Left ventricle myocardium inferior (tissue), 1 donor: ENCODE data around the gene TMA7. TPM values are rescaled to one million over a fixed set of nuclear protein-coding genes. Genes with fewer than 3 reads are reported as not detected.

Experiments
- DNase-seq: peaks from one replicate; pipeline ENCODE4 v3.0.0-alpha.2; 2020
- H3K27ac ChIP-seq: fragments of 200-600 bp; replicated peaks from 2 replicates; pipeline ENCODE4 v1.8.0; 2021
- H3K27me3 ChIP-seq: fragments of 200-600 bp; 2 replicates; pipeline ENCODE4 v1.8.0; 2021; ENCODE audit warnings: low read depth
- H3K36me3 ChIP-seq: fragments of 200-600 bp; 2 replicates; pipeline ENCODE4 v1.8.0; 2021
- H3K4me1 ChIP-seq: fragments of 200-600 bp; 2 replicates; pipeline ENCODE4 v1.8.0; 2021
- H3K4me3 ChIP-seq: fragments of 200-600 bp; 2 replicates; pipeline ENCODE4 v1.8.0; 2021; ENCODE audit warnings: mild to moderate bottlenecking, moderate library complexity
- H3K9me3 ChIP-seq: fragments of 200-600 bp; replicated peaks from 2 replicates; pipeline ENCODE4 v1.8.0; 2021
- intact Hi-C: fragments of 100-400 bp; cut with micrococcal nuclease; formaldehyde crosslinking; loops from one replicate; pipeline ENCODE4 v1.11.0; 2022
- total RNA-seq: library from RNA; stranded (reverse); fragmentation: NEBNext Ultra II Directional; extraction: Animal tissue kit (Norgen Biotek cat#: 25700); gene quantifications from one replicate; pipeline ENCODE4 v1.2.1, GENCODE V29; 2021
- TF ChIP-seq, protein P1 (sequence below): fragments of 200-600 bp; IDR thresholded peaks from 2 replicates; pipeline ENCODE4 v1.8.0; 2021; ENCODE audit warnings: antibody characterized with exemption, mild to moderate bottlenecking, borderline replicate concordance
- donor health status: DM: no; HTN: yes; CAD: no; lungs with severe emphysema.

Gene TMA7
- total RNA-seq, 1 donor from 2014 or later = 258 TPM

- TF ChIP-seq, protein P1, sequence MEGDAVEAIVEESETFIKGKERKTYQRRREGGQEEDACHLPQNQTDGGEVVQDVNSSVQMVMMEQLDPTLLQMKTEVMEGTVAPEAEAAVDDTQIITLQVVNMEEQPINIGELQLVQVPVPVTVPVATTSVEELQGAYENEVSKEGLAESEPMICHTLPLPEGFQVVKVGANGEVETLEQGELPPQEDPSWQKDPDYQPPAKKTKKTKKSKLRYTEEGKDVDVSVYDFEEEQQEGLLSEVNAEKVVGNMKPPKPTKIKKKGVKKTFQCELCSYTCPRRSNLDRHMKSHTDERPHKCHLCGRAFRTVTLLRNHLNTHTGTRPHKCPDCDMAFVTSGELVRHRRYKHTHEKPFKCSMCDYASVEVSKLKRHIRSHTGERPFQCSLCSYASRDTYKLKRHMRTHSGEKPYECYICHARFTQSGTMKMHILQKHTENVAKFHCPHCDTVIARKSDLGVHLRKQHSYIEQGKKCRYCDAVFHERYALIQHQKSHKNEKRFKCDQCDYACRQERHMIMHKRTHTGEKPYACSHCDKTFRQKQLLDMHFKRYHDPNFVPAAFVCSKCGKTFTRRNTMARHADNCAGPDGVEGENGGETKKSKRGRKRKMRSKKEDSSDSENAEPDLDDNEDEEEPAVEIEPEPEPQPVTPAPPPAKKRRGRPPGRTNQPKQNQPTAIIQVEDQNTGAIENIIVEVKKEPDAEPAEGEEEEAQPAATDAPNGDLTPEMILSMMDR = no peak
Measured at GRCh38 chr3:48492461-48493202, 52.6 kb downstream of the TMA7 start.

GRCh38 chr3:48493203-48493501 lies 53.1 kb downstream of the TMA7 start:
- Histone ChIP-seq H3K9me3 (peaks cover under 1% of the 10 kb centered on the region), H3K36me3 (peaks cover 37% of the 10 kb centered on the region), H3K27ac (no peak overlapping the region), H3K27me3 (no peaks in the 10 kb centered on the region), H3K4me3 (no peak overlapping the region), H3K4me1 (no peaks in the 10 kb centered on the region)
- DNase-seq = no peak
- intact Hi-C loops = no loop called here
- TF ChIP-seq, protein P1 = no peak

More at GRCh38 chr3:48492461-48493202, 52.6 kb downstream of the TMA7 start:
- intact Hi-C loops = no loop called here
- H3K27ac ChIP-seq = no peak overlapping the region
- H3K9me3 ChIP-seq = no peaks in the 10 kb centered on the region
- H3K4me3 ChIP-seq = no peak overlapping the region
- no peak for DNase-seq
- no peaks in the 10 kb centered on the region for H3K4me1 ChIP-seq
- peaks cover 32% of the 10 kb centered on the region for H3K36me3 ChIP-seq
- no peaks in the 10 kb centered on the region for H3K27me3 ChIP-seq

Other genes starting within 250 kb of the TMA7 start
- gene CAMP, start 216.8 kb upstream of the TMA7 start, total RNA-seq = not detected
- 6.6 TPM for gene ZNF589, start 199.2 kb upstream of the TMA7 start, total RNA-seq
- 20.4 TPM for gene NME6, start 138.9 kb upstream of the TMA7 start, total RNA-seq
- gene SPINK8, start 106.6 kb upstream of the TMA7 start, total RNA-seq = not detected
- not detected for gene FBXW12, start 68.0 kb upstream of the TMA7 start, total RNA-seq
- 42.6 TPM for gene PLXNB1, start 10.2 kb upstream of the TMA7 start, total RNA-seq
- gene CCDC51, start 138 bp upstream of the TMA7 start, total RNA-seq = 13.9 TPM
- gene ATRIP, start 6.5 kb downstream of the TMA7 start, total RNA-seq = 4.3 TPM
- 47.3 TPM for gene SHISA5, start 63.9 kb downstream of the TMA7 start, total RNA-seq
- 1.5 TPM for gene PFKFB4, start 116.5 kb downstream of the TMA7 start, total RNA-seq
- 0.19 TPM for gene UCN2, start 123.5 kb downstream of the TMA7 start, total RNA-seq
- 24.4 TPM for gene COL7A1, start 155.1 kb downstream of the TMA7 start, total RNA-seq
- gene UQCRC1, start 169.4 kb downstream of the TMA7 start, total RNA-seq = 1,000 TPM
- not detected for gene TMEM89, start 181.5 kb downstream of the TMA7 start, total RNA-seq
- 12.9 TPM for gene SLC26A6, start 195.2 kb downstream of the TMA7 start, total RNA-seq
- 0.14 TPM for gene CELSR3, start 222.6 kb downstream of the TMA7 start, total RNA-seq
- gene NCKIPSD, start 245.7 kb downstream of the TMA7 start, total RNA-seq = 17.0 TPM